HG03457 (cell line): ENCODE measurements around the gene STX19.
"Not testable (repeated sequence)": the region's sequence is repeated elsewhere in the genome, so short reads cannot be mapped to it uniquely, and the experiment has no call there.

Experiments used
- ATAC-seq: cut with Tn5 transposase; IDR thresholded peaks from one replicate; pipeline ENCODE4 v1.9.1; 2021; ENCODE audit warnings: moderate number of reproducible peaks; ENCODE audit not compliant: unreplicated experiment

STX19 gene

DNA sequence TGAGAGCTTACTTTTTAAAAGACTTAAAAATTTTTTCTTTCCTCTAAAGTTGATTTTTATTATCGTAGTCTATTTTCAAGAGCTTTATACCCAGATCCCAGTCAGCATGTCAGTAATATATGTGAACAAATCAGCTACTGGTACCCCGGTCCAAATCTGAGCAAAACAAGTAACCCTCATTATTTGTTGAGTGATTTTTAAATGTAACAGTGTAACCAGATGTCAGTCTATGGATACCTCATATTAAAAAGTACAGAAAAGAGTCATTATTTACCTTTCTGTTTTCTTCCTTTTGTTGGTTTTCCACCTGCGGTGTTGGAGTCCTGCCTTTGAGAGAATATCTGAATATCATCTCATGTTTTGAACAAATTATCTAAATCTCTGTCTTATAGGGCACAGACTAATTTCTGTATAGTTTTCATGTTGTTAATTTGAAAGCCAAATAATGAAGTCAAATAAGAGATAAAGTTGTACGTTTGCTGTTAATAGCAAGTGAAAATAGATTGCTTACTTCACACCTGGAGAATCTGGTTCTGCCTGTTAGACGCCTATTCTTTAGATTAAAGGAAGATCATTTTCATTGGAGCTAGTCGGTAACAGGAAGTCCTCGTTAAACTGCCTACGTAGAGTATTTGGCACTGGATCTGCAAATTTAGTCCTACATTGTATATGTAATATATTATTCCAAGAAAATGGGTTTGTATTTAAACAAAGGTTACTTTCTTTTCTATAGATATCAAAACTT is at the start of gene STX19:
Gene STX19, minus strand, starts transcription at position 505 of the 745 bp plus-strand sequence. CDS start 13,328 bp downstream, outside the sequence.
- no peak for ATAC-seq

DNA sequence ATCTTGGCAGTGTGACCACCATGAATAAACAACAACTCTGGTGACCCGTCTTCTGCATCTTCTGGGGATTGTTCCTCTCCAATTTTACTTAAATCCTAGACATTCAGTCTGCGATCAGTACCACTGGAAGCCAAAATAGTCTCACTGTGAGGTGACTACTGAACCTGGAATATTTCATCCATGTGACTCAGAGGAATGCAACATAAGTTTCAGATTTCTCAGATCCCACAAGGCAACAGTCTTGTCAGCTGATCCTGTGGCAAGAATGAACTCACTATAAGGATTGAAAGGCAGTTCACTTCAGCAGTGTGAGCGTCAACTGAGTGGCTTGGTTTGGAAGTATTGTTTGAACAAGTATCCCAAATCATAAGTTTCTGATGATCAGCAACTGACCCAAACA is 47.7 kb upstream of the STX19 start:
- no peak for ATAC-seq

DNA sequence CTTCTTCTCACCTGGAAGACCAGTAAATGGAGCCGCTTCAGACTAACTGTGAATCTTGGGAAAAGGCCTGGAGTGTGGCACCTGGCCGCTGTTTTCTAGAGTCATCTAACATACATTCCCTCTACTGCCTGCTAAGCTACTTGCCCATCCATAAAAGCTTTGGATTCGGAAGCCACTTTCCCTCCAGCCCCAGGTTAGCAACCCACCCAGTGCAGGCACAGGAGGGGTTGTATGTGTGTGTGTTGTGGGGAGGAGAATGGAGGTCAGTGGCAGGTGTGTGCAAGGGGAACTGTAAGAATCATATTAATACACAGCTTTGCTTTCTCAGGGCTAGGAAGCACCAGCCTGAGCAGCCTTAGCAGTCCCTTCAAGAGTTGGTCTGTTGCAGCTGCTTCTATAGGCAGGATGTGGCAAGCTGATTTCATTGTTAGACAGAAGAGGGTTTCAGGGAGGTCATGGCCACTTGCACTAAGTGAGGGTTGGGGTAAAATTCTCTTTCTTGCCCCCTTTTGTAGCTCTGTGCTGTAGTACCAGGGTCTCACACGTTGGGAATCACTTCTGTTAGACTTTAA is 43.4 kb upstream of the STX19 start:
- peak; percentile 86 for ATAC-seq

- peak; percentile 42 for ATAC-seq
Observed at GRCh38 chr3:94070341-94070911, 42.0 kb upstream of the STX19 start.

GRCh38 chr3:94069194-94069813 is 40.9 kb upstream of the STX19 start:
- no peak for ATAC-seq

- ATAC-seq = no peak
Observed at GRCh38 chr3:94066506-94067500, 38.4 kb upstream of the STX19 start.

DNA sequence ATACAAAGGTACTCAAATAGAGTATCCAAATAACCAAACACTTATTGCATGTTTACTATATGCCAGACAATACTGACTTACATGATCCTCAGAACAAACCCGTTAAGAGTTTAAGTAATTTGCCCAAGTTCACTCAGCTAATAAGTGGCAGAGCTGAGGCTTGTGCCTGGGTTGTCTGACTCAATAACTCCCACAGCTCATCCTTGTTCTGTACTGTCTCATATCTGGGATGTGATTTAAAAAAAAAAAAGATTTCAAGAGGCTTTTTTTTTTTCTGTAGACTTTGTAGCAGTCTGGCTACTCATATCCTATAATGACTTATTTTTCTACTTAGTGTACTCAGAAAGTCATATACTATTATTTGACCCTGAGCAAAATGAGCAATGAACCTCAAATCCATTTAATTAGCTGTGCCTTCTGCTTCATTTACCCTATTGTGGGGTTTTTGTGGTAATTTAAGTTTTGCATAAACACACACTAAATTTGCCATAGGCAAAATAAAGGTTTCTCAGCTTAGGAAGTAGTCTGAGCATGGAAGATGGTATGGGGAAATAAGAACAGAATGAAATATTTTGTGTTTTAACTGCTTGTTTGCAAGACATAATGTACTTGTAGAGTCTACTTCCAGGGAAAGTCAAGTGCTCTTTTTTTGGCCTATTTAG is 37.6 kb upstream of the STX19 start:
- ATAC-seq = no peak

GRCh38 chr3:94065122-94065521 is 36.7 kb upstream of the STX19 start:
- ATAC-seq = no peak

- no peak for ATAC-seq
Observed at GRCh38 chr3:94064243-94064860, 36.0 kb upstream of the STX19 start.

DNA sequence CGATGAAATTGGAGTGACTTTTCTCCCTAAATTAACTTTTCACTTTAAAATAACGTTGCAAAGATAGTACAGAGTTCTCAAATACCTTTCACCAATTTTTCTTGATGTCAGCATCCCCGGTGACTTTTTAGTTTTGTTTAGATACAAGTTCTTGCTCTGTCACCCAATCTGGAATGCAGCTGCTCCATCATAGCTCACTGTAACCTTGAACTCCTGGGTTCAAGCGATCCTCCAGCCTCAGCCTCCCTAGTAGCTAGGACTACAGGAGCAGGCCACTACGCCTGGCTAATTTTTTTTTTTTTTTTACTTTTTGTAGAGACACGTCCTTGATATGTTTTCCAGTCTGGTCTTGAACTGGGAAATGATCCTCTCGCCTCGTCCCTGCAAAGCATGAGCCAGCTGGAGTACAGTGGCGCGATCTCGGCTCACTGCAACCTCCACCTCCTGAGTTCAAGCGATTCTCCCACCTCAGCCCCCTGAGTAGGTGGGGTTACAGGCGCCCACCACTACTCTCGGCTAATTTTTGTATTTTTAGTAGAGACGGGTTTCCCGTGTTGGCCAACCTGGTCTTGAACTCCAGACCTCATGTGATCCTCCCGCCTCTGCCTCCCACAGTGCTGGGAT is 35.2 kb upstream of the STX19 start:
- no peak for ATAC-seq

DNA sequence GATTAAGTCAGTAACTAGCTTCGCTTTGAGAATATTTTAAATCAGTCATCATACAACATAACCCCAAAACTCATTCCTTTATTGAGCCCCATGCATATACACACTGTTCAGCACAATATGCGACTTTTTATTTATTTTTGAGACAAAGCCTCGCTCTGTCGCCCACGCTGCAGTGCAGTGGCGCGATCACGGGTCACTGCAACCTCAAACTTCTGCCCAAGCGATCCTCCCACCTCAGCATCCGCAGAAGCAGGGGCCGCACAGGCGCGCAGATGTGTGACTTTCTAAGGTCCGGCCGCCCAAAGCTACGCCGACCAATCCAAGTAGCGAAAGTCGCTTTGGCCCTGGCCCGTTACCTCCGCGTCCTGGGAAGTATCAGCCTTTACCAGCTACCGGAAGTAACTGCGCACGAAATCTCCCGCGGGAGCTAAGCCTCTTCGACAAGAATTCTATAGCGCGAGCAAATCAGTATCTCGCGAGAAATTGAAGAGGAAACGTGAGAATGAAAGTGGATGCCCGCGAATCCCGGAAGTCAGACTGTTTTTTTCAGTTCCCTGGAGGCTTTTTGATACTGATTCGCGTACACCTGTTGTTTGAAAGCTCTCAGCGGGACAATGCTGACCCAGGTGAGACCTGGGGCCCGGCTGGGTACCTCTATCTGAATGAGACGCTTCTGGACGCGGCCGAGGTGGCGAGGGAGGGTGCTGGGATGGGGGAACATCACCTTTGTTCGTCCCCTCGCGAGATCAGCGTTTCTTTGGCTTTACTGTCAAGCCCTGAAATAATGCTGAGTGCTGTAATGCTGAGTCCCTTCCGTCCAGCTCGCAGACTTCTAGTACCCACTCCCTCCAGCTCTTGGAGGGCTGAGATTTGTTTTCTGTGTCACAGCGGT is 34.4 kb upstream of the STX19 start, which contains the start of the genes DHFR2 and NSUN3:
Gene DHFR2, minus strand, starts transcription at position 404 of the 892 bp plus-strand sequence. CDS start 1,405 bp downstream, outside the sequence.
Gene NSUN3, plus strand, starts transcription at position 549 of the 892 bp plus-strand sequence. Its CDS starts 66 bp downstream, at position 615.
- peak; percentile 95 for ATAC-seq

GRCh38 chr3:94061297-94061696 is 32.9 kb upstream of the STX19 start:
- no peak for ATAC-seq

GRCh38 chr3:94050546-94050945 is 22.1 kb upstream of the STX19 start:
- no peak for ATAC-seq

DNA sequence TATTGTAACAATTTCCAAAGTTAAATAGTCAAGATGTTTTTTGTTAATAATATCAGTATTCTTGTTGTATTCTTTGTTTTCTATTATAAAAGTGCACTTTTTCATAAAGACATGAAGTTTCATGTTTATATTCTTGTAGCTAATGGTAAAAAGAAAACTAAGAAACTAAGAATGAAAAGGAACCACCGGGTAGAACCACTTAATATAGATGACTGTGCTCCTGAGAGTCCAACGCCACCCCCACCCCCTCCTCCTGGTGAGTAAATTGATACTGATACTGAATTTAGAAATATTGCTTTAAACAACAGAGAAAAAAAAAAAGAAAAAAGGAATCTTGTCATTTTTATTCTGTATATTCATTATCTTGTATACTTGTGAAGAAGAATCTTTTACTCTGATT is 20.9 kb upstream of the STX19 start:
- no peak for ATAC-seq

- ATAC-seq = no peak
Observed at GRCh38 chr3:94046533-94046932, 18.1 kb upstream of the STX19 start.

DNA sequence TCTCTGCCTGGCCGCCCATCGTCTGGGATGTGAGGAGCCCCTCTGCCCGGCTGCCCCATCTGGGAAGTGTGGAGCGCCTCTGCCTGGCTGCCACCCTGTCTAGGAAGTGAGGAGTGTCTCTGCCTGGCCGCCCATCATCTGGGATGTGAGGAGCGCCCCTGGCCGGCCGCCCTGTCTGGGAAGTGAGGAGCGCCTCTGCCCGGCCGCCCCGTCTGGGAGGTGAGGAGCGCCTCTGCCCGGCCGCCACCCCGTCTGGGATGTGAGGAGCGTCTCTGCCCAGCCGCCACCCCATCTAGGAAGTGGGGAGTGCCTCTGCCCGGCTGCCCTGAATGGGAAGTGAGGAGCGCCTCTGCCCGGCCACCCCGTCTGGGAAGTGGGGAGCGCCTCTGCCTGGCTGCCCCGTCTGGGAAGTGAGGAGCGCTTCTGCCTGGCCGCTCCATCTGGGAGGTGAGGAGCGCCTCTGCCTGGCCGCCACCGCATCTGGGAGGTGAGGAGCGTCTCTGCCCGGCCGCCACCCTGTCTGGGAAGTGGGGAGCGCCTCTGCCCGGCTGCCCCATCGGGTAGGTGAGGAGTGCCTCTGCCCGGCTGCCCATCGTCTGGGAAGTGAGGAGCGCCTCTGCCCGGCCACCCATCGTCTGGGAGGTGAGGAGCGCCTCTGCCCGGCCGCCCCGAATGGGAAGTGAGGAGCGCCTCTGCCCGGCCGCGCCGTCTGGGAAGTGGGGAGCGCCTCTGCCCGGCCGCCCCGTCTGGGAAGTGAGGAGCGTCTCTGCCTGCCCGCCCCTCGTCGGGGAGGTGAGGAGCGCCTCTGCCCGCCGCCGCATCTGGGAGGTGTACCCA is 15.9 kb upstream of the STX19 start:
- ATAC-seq = not testable (repeated sequence)

DNA sequence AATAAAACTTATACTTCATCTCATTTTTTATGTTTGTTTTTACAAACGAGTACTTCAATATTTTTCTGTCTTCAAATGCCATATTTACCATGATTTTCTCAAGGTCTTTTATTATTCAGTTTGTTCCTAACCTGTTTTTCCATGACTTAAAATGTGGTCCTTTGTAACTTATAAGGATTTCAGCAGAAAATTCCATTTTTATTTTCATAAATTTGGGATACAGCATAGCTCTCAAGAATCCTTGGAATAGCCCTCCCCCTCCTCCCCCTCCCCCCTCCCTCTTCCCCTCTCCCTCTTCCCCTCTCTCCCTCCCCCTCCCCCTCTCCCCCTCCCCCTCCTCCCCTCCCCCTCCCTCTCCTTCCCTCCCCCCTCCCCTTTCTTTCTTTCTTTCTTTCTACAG is 14.9 kb upstream of the STX19 start:
- ATAC-seq = no peak
